HG02970 (cell line): ENCODE results near the gene RBBP8NL.

Source experiments
- ATAC-seq: cut with Tn5 transposase; IDR thresholded peaks from one replicate; pipeline ENCODE4 v1.9.1; 2021; ENCODE audit warnings: mild to moderate bottlenecking, moderate library complexity, moderate number of reproducible peaks; ENCODE audit not compliant: unreplicated experiment, low FRiP score

The RBBP8NL gene

DNA sequence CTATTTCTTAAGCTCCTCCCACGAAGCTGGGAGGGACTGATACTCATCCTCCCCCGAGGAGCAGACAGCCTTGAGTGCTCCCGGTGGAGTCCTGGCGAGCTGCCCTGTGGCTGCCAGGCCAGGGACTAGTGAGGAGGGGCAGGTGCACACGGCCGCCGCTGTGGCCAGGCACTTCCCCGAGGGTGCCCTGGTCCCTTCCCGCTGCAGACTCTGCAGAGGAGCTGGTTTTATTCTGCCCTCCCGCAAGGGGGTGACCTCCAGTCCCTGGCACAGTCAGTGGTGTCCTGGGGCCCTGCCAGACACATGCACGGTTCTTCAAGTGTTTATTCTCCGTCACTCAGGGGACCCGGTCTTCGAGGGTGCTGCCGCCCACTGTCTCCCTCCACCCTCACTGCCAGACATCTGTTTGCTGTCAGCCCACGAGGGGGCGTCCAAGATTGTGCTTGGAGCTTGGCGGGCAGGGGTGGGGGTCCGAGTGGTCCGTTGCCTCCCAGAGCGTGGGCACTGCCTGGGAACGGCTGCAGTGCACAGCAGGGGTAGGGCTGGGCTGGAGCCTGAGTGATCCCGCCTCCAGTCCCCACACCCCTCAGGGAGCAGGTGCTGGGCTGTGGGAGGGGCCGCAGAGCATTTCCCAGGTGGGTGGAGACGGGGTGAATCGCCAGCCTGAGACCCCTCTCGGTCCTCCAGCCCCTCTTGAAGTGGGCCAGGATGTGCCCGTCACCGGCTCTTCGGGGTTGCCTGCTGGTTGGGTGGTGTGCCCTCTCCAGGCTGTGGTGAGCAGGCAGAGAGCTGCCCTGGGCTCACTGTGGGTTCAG, 17.2 kb downstream of the RBBP8NL start:
- ATAC-seq, result no peak

- no peak for ATAC-seq
Observed at GRCh38 chr20:62409086-62409853, 18.1 kb downstream of the RBBP8NL start.

- no peak for ATAC-seq
Observed at GRCh38 chr20:62408640-62409039, 18.7 kb downstream of the RBBP8NL start.

- ATAC-seq, result no peak
Observed at GRCh38 chr20:62408055-62408454, 19.3 kb downstream of the RBBP8NL start.

- ATAC-seq, result peak; percentile 76
Observed at GRCh38 chr20:62407221-62407992, 19.9 kb downstream of the RBBP8NL start, which contains the start of gene CABLES2. Gene CABLES2, minus strand, starts transcription at chr20:62407285. Its CDS starts 9 bp downstream, at chr20:62407276.

- peak; percentile 18 for ATAC-seq
Observed at GRCh38 chr20:62406635-62407176, 20.6 kb downstream of the RBBP8NL start.

GRCh38 chr20:62405981-62406513, 21.3 kb downstream of the RBBP8NL start:
- no peak for ATAC-seq

GRCh38 chr20:62405108-62405980, 22.0 kb downstream of the RBBP8NL start:
- ATAC-seq, result no peak

GRCh38 chr20:62404761-62405107, 22.6 kb downstream of the RBBP8NL start:
- no peak for ATAC-seq

- no peak for ATAC-seq
Observed at GRCh38 chr20:62404112-62404665, 23.1 kb downstream of the RBBP8NL start.

GRCh38 chr20:62403331-62403730, 24.0 kb downstream of the RBBP8NL start:
- ATAC-seq, result no peak

- no peak for ATAC-seq
Observed at GRCh38 chr20:62402456-62403150, 24.7 kb downstream of the RBBP8NL start.

DNA sequence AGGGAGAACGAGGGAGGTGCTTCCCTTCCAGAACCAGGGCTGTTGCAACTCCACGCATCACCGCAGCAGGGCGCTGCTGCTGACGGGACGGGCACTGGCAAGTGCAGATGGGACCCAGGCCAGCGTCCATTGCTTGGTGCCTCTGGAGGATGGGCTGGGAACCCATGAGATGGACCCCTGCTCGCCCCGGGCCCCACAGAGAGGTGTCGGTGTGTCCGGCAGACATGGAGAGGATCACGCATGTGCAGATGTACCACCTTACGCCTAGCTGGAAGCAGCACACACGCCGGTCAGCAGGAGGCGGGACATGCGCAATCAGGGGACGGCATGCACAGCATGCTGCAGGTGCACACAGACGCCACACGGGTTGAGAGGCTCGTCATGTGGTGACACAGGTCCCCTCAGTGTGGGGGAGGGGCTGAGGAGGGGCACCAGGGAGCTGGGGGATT, 26.0 kb downstream of the RBBP8NL start:
- no peak for ATAC-seq

DNA sequence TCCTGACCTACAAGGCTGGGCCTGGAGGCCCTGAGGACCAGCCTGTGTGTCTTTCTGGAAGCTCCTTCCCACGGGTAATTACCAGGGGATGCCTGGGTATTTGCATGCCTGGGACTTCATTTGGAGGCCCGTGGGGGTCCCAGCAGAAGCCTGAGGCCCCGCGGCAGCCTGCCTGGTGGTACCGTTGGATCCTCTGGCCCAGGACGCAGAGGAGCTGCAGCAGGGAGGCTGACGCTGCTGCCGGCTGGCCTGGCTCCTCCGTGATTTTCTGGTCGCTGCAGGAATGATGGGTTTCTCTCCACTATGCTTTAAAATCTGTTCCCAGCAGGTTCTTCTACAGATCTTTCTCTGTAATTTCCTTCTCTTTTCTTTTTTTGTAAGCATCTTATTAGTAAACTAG, 26.8 kb downstream of the RBBP8NL start:
- ATAC-seq, result no peak

DNA sequence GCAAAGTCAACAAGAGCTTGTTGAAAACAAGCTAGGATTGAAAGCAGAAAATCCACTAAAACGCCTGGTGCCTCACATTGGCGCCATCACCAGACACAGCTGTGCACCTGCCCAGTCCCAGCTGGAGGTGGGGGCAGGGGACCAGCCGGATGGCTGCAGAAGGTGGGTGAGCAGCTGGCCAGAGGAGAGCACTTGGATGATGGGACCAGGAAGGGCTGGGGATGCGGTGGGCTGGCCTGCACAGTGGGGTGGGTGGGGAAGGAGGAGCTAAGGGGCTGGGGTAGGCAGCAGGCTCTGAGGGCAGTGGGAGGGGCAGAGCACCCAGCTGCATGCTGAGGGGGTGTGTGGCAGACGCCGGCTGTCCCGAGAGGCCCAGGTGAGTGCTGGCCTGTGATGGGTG, 27.3 kb downstream of the RBBP8NL start:
- no peak for ATAC-seq

- ATAC-seq, result no peak
Observed at GRCh38 chr20:62398120-62398821, 29.1 kb downstream of the RBBP8NL start.

GRCh38 chr20:62396367-62397239, 30.7 kb downstream of the RBBP8NL start:
- no peak for ATAC-seq
